LNCaP clone FGC (cell line): ENCODE results near the gene CFAP43.
A peak's percentile ranks its signal among the peaks of the same experiment; 100 is the strongest.
"Not testable (repeated sequence)": the region's sequence is repeated elsewhere in the genome, so short reads cannot be mapped to it uniquely, and the experiment has no call there.

Experiments
- DNase-seq: peaks from one replicate; pipeline ENCODE4 v3.0.0-alpha.2; 2011; ENCODE audit warnings: low read depth
- H3K4me3 ChIP-seq: 2 replicates; pipeline ENCODE4 v1.5.1; 2011; ENCODE audit warnings: mild to moderate bottlenecking, low read depth, low read length, control low read depth
- TF ChIP-seq, protein P1 (sequence below): IDR thresholded peaks from 2 replicates; pipeline ENCODE4 v1.5.1; 2012; ENCODE audit warnings: mild to moderate bottlenecking; ENCODE audit not compliant: control insufficient read depth, insufficient read depth; ENCODE audit errors: extremely low read depth

CFAP43 gene

DNA sequence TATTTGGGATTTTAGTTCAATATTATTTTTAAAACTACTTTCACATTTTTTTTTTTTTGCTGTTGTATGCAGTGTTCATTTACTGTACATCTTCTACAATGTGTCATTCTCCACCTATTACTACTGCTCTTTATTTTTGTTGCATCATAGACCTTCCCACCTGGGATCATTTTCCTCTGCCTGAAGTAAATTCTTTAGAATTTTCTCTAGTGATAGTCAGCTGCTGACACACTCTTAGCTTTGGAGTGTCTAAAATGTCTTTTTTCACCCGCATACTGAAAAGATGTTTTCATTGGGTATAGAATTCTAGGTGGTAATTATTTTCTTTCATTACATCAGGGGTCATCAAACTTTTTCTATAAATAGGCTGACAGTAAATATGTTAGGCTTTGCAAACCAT, 30.5 kb downstream of the CFAP43 start:
- TF ChIP-seq, protein P1, sequence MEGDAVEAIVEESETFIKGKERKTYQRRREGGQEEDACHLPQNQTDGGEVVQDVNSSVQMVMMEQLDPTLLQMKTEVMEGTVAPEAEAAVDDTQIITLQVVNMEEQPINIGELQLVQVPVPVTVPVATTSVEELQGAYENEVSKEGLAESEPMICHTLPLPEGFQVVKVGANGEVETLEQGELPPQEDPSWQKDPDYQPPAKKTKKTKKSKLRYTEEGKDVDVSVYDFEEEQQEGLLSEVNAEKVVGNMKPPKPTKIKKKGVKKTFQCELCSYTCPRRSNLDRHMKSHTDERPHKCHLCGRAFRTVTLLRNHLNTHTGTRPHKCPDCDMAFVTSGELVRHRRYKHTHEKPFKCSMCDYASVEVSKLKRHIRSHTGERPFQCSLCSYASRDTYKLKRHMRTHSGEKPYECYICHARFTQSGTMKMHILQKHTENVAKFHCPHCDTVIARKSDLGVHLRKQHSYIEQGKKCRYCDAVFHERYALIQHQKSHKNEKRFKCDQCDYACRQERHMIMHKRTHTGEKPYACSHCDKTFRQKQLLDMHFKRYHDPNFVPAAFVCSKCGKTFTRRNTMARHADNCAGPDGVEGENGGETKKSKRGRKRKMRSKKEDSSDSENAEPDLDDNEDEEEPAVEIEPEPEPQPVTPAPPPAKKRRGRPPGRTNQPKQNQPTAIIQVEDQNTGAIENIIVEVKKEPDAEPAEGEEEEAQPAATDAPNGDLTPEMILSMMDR, result no peak
- H3K4me3 ChIP-seq, result no peak overlapping the region

DNA sequence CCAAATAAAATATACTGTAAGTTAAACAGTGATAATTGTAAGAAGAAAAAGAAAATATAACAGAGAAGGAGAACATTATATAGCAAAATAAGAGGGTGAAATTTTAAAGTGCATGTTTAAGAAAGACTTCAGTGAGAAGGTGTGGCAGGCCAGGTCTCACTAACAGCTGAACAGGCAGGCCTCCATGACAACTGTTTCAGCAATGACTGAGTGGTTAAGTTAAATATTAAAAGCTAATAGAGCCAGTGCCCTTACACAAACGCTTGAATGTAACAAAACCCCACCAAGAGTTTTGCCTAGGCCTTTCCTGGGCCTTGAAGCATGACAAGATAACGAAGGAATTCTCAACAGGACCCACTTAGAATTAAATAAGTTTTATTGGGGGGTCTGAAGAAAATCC, 32.6 kb downstream of the CFAP43 start:
- no peak for DNase-seq
- TF ChIP-seq, protein P1, result no peak
- H3K4me3 ChIP-seq, result no peak overlapping the region

More for the DNA sequence above, 30.5 kb downstream of the CFAP43 start:
- DNase-seq, result no peak

DNA sequence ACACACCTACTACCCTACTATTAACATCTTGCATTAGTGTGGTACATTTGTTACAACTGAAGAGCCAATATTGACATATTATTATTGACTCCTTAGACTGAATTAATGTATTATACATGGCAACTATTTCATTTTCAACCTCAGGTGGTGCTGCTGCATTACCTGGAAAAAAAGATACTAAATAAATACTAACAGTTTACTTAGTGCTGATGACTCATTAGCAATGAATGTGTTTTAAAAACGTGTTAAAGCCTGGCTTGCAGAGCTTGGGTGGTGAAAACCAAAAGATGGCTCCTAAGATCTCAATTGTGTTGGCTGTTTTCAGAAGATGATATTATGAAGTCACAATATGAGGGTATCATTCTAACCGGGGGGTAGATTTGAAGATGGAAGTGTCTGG, 34.8 kb downstream of the CFAP43 start:
- peak; percentile 43 for DNase-seq
- TF ChIP-seq, protein P1, result peak; percentile 28; the same call in 1 of the 2 replicates
- H3K4me3 ChIP-seq, result no peak overlapping the region

DNA sequence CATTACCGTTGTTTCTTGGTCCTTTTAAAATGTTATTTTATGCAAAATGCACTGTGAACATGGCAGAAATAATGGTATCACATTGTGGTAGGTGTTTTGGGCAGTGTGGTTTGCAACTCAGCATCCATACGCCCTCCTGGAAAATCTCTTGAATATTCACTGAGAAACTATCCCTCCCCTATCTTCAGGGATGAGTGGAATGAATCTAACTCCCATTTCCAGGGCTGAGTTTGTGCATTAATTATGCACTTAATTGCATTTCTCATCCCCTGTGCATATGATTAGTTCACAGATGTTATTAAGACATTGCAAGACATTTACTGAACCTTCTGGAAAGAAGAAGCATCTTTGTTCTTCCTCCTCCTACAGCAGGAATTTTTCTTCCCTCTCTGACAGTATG, 36.5 kb downstream of the CFAP43 start:
- TF ChIP-seq, protein P1, result no peak
- H3K4me3 ChIP-seq, result no peak overlapping the region
- no peak for DNase-seq

DNA sequence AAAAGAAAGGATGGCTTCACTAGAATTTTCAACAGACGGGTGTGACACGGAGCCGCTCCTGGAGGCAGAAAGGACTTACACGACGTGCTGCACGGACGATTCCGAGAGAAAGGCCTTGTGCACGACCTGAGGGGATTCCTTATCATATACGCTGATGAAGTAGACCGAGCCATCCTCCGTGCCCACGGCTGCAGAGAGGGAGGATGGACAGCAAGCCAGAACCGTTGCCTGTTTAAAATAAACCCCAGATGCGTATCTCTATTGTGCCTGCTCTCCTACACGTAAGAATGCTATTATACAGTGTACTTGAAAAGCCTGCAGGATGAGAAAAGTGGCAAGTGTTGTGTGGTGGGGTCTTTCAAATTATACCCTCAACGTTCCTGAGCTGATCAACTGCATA, 38.4 kb downstream of the CFAP43 start:
- DNase-seq, result no peak
- TF ChIP-seq, protein P1, result no peak
- H3K4me3 ChIP-seq, result no peak overlapping the region

DNA sequence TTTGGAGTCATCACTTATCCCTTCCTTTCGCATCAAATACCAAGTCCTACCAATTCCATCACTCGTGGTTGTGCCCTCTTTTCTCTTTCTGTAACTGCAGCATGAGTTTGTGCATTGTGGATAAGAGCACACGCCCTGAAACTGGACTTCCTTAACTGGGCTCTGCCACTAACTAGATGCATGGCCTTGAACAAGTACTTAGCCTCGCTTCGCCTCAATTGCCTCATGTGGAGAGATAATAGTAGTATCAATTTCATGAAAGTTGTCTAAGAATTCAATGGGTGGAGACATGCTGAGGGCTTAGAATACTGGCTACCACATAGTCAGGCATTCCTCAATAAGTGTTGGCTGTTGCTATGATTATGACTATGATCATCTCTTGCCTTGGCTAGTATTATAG, 41.5 kb downstream of the CFAP43 start:
- no peak overlapping the region for H3K4me3 ChIP-seq

DNA sequence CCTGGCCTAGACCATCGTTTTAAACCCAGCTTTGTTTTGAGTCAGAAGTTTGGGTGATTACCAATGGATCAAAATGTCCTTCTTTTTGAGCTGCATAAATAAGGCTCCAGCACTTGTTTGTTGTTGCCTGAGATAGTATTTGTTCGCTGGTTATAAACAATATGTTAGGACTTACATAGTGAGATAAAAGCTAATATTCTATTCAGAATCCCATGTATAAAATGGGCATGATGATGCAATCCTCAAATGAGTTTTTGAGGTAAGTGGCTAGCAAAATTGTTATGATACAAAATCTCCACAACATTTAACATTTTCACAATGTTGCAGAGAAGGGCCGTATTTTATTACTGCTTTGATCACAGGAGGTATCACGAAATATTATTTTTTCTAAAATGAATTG, 48.5 kb downstream of the CFAP43 start:
- TF ChIP-seq, protein P1, result no peak
- DNase-seq, result no peak

More for the DNA sequence above, 41.5 kb downstream of the CFAP43 start:
- DNase-seq, result no peak
- TF ChIP-seq, protein P1, result no peak

DNA sequence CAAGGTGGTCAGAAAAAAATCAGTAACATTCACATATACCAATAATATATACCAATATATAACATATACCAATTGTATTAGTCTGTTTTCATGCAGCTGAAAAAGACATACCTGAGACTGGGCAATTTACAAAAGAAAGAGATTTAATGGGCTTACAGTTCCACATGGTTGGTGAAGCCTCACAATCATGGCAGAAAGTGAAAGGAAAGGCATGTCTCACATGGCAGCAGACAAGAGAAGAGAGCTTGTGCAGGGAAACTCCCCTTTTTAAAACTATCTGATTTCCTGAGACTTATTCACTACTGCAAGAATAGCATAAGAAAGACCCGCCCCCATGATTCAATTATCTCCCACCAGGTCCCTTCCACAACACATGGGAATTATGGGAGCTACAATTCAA, 58.0 kb downstream of the CFAP43 start:
- not testable (repeated sequence) for H3K4me3 ChIP-seq, DNase-seq

More for the DNA sequence above, 48.5 kb downstream of the CFAP43 start:
- H3K4me3 ChIP-seq, result no peak overlapping the region
